SU-DHL-6 (cell line): ENCODE data around the gene C10orf105.

Source experiments
- H2AFZ ChIP-seq: fragments of 200-600 bp; sonication (generic); 2 replicates; pipeline ENCODE4 v1.6.1; 2014; ENCODE audit warnings: low read depth, mild to moderate bottlenecking, moderate library complexity, mixed read lengths, antibody characterized with exemption, low read length; ENCODE audit not compliant: severe bottlenecking
- H3F3A ChIP-seq: fragments of 200-600 bp; shearing (Covaris generic); 2 replicates; pipeline ENCODE4 v1.6.0; 2016; ENCODE audit warnings: antibody characterized with exemption, mild to moderate bottlenecking; ENCODE audit not compliant: insufficient read depth
- H3K27ac ChIP-seq: fragments of 200-600 bp; sonication (generic); 2 replicates; pipeline ENCODE4 v1.5.1; 2016; ENCODE audit warnings: low read depth, mild to moderate bottlenecking, low read length, moderate library complexity, mixed read lengths
- H3K27me3 ChIP-seq: fragments of 200-600 bp; sonication (generic), shearing (Covaris generic); 2 replicates; pipeline ENCODE4 v1.6.0; 2014; ENCODE audit warnings: mild to moderate bottlenecking, low read length
- H3K36me3 ChIP-seq: fragments of 200-600 bp; sonication (generic); 2 replicates; pipeline ENCODE4 v1.6.1; 2014; ENCODE audit warnings: mild to moderate bottlenecking, low read length, mixed read lengths
- H3K4me2 ChIP-seq: fragments of 300-600, 200-600 bp; shearing (Covaris generic), sonication (generic); 2 replicates; pipeline ENCODE4 v1.6.0; 2014; ENCODE audit warnings: low read length, low read depth, mild to moderate bottlenecking; ENCODE audit not compliant: poor library complexity, severe bottlenecking
- H3K4me3 ChIP-seq: fragments of 200-600 bp; sonication (generic); 2 replicates; pipeline ENCODE4 v1.5.1; 2014; ENCODE audit warnings: antibody characterized with exemption, low read length, mild to moderate bottlenecking, mixed read lengths; ENCODE audit not compliant: insufficient read depth, poor library complexity, severe bottlenecking
- H3K79me2 ChIP-seq: fragments of 200-600 bp; sonication (generic); 2 replicates; pipeline ENCODE4 v1.6.1; 2014; ENCODE audit warnings: mild to moderate bottlenecking, low read length, moderate library complexity; ENCODE audit not compliant: insufficient read depth
- H3K9ac ChIP-seq: fragments of 200-600 bp; sonication (generic); 2 replicates; pipeline ENCODE4 v1.7.0; 2014; ENCODE audit warnings: mild to moderate bottlenecking, low read length
- H3K9me2 ChIP-seq: fragments of 200-600 bp; sonication (generic); replicated peaks from 2 replicates; pipeline ENCODE4 v1.6.1; 2014; ENCODE audit warnings: low read length; ENCODE audit not compliant: insufficient read depth
- H3K9me3 ChIP-seq: fragments of 200-600 bp; sonication (generic); 2 replicates; pipeline ENCODE4 v1.6.1; 2014; ENCODE audit warnings: low read length, mixed read lengths; ENCODE audit not compliant: insufficient read depth
- H4K20me1 ChIP-seq: fragments of 200-600 bp; sonication (generic); 2 replicates; pipeline ENCODE4 v1.6.1; 2014; ENCODE audit warnings: low read depth, mild to moderate bottlenecking, antibody characterized with exemption, low read length, moderate library complexity, mixed read lengths
- EZH2phosphoT487 ChIP-seq: fragments of 200-600 bp; sonication (generic), shearing (Covaris generic); conservative IDR thresholded peaks from 2 replicates; pipeline ENCODE4 v1.6.1; 2018; ENCODE audit warnings: mild to moderate bottlenecking, antibody characterized with exemption, low read length, moderate library complexity, mixed read lengths
- TF ChIP-seq, protein P1 (sequence below): fragments of 200-600 bp; sonication (generic); IDR thresholded peaks from one replicate; pipeline ENCODE4 v1.5.1; 2017; ENCODE audit warnings: antibody characterized with exemption, mild to moderate bottlenecking, low read length, moderate library complexity; ENCODE audit not compliant: insufficient read depth, poor library complexity, severe bottlenecking

The C10orf105 gene

DNA sequence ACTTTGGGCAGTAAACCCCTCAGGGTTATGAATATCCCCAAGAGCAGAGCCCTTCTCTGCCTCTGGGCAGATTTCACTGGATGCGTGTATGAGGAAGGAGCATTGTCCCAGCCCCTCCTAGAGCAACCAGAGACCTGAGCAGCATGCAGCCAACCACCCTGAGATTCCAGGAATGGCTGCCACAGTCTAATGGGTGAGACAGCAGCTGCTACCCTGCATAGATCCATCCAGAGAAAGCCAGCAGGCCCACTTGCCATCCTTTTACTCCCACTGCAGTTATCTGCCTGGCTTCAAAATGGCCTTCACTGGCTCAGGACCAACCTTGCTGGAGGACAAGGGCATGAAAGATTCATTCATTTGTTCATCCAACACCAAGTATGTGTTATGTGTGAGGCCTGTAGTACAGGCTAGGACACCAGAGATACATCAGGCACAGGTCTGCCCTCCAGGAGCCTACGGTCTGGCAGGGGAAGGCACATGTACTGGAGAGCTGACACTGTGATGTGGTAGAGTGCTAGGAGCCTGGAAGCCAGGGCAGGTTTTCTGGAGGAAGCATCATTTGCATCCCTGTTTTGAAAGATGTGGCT, 26.2 kb upstream of the C10orf105 start:
- Histone ChIP-seq H3K36me3 (no peaks in the 10 kb centered on the region), H3F3A (no peaks in the 10 kb centered on the region), H3K79me2 (no peaks in the 10 kb centered on the region), H3K9me2 (no peaks in the 10 kb centered on the region), H3K27me3 (no peaks in the 10 kb centered on the region), H2AFZ (no peak overlapping the region), H3K27ac (no peak overlapping the region), H3K9me3 (no peaks in the 10 kb centered on the region), H4K20me1 (no peaks in the 10 kb centered on the region), H3K4me3 (no peak overlapping the region), H3K4me2 (no peak overlapping the region), H3K9ac (no peak overlapping the region)
- no peak for TF ChIP-seq EZH2phosphoT487
- TF ChIP-seq, protein P1, sequence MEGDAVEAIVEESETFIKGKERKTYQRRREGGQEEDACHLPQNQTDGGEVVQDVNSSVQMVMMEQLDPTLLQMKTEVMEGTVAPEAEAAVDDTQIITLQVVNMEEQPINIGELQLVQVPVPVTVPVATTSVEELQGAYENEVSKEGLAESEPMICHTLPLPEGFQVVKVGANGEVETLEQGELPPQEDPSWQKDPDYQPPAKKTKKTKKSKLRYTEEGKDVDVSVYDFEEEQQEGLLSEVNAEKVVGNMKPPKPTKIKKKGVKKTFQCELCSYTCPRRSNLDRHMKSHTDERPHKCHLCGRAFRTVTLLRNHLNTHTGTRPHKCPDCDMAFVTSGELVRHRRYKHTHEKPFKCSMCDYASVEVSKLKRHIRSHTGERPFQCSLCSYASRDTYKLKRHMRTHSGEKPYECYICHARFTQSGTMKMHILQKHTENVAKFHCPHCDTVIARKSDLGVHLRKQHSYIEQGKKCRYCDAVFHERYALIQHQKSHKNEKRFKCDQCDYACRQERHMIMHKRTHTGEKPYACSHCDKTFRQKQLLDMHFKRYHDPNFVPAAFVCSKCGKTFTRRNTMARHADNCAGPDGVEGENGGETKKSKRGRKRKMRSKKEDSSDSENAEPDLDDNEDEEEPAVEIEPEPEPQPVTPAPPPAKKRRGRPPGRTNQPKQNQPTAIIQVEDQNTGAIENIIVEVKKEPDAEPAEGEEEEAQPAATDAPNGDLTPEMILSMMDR: no peak

GRCh38 chr10:71744897-71745663, 25.5 kb upstream of the C10orf105 start:
- H3K36me3 ChIP-seq: no peaks in the 10 kb centered on the region
- no peaks in the 10 kb centered on the region for H3K79me2 ChIP-seq
- TF ChIP-seq EZH2phosphoT487: no peak
- TF ChIP-seq, protein P1: no peak
- H3K4me3 ChIP-seq: no peak overlapping the region
- H3K4me2 ChIP-seq: no peak overlapping the region
- no peaks in the 10 kb centered on the region for H4K20me1 ChIP-seq
- H3K27me3 ChIP-seq: no peaks in the 10 kb centered on the region
- no peak overlapping the region for H2AFZ ChIP-seq
- H3K9ac ChIP-seq: no peak overlapping the region
- H3K27ac ChIP-seq: no peak overlapping the region
- no peaks in the 10 kb centered on the region for H3F3A ChIP-seq
- no peaks in the 10 kb centered on the region for H3K9me2 ChIP-seq
- no peaks in the 10 kb centered on the region for H3K9me3 ChIP-seq

- H3K9me2 ChIP-seq: no peaks in the 10 kb centered on the region
- TF ChIP-seq, protein P1: no peak
- no peak for TF ChIP-seq EZH2phosphoT487
- H3K36me3 ChIP-seq: no peaks in the 10 kb centered on the region
- H3K9ac ChIP-seq: no peak overlapping the region
- no peak overlapping the region for H3K4me2 ChIP-seq
- no peaks in the 10 kb centered on the region for H4K20me1 ChIP-seq
- no peak overlapping the region for H3K4me3 ChIP-seq
- no peaks in the 10 kb centered on the region for H3K27me3 ChIP-seq
- no peaks in the 10 kb centered on the region for H3F3A ChIP-seq
- H3K79me2 ChIP-seq: no peaks in the 10 kb centered on the region
- H3K27ac ChIP-seq: no peak overlapping the region
- no peak overlapping the region for H2AFZ ChIP-seq
- no peaks in the 10 kb centered on the region for H3K9me3 ChIP-seq
Measured at GRCh38 chr10:71743866-71744265, 24.3 kb upstream of the C10orf105 start.
